ENCODE measurements around the gene SERPINA5.

DNA sequence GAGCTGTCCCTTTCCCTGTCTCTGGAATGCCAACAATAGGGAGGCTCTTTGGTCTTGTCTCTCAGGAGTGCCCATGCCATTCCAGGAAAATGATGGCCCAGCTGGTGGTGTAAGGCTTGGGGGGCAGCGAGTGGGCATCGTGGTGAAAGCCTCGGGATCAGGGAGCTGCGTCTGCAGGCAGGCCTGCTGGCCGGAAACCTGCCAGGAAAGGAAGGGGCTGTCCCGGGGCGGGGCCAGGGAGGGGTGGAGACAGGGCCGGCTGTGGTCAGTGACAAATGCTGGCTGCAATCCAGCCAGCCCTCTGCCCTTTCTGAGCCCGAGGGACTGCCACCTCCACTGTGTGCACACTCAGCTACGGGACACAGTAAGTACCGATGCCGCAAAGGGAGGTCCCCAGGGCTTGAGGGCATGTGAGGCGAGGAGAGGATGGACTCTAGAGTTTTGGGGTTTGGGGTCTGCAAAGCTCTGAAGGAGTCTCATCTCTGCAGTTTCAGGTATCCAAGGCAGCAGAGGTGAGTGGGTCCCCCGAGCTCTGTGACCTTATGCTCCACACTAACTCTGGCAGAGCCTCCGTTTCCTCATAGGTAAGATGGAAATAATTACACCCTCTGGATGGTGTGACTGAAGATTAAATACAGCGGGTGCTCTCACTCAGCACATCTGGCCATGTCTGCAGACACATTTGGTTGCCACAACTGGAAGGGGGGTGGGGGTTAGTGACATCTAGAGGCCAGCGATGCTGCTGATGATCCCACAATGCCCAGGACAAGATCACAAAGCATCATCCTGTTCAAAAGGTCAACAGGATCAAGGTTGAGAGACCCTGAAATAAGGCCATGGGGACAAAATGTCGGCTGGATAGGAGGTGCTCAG lies at the start of gene SERPINA5:
- TF ChIP-seq POU2F2 (IDR thresholded peaks at IDR 0.05; ENCODE audit: low read depth, low read length) = no peak
- TF ChIP-seq TAF1 (IDR thresholded peaks at IDR 0.05; ENCODE audit: low read depth, low read length) = no peak
- no peak for TF ChIP-seq POLR2AphosphoS5 (IDR thresholded peaks at IDR 0.05; ENCODE audit: low read depth, low read length)
- TF ChIP-seq POLR2A (IDR thresholded peaks at IDR 0.05; ENCODE audit: low read depth, low read length) = no peak
- no peak for TF ChIP-seq SPI1 (IDR thresholded peaks at IDR 0.05; ENCODE audit: low read depth, low read length)
- no peak for TF ChIP-seq PAX5 (IDR thresholded peaks at IDR 0.05; ENCODE audit: insufficient read depth, low read length, severe bottlenecking)

All from GM12891 (cell line).